Adrenal gland (tissue), 12 donors: ENCODE results near the gene NHSL1. TPM values are rescaled to one million over a fixed set of nuclear protein-coding genes. Genes with fewer than 3 reads are reported as not detected.

Source experiments
- DNase-seq, 7 donors: peaks; one replicate each; pipeline ENCODE4 v3.0.0-alpha.2; 2019 to 2020
- H3K27ac ChIP-seq, 5 donors: fragments of 200-600 bp; sonication (generic) in 4 of 5; 1 replicate in 3 of 5; 2 replicates in 2 of 5; pipeline versions ENCODE4 v1.5.1 to v1.8.0; 2016 to 2020; ENCODE audit warnings: mild to moderate bottlenecking in 1 of 5
- H3K27me3 ChIP-seq: fragments of 200-600 bp; 2 replicates; pipeline ENCODE4 v1.8.0; 2021
- H3K36me3 ChIP-seq, 2 donors: fragments of 200-600 bp; replicated peaks in 1 of 2; 1 replicate in 1 of 2; 2 replicates in 1 of 2; pipeline versions ENCODE4 v1.5.1 to v1.8.0; 2018 to 2022
- H3K4me1 ChIP-seq, 2 donors: fragments of 200-600 bp; replicated peaks in 1 of 2; 1 replicate in 1 of 2; 2 replicates in 1 of 2; pipeline versions ENCODE4 v1.5.1 to v1.8.0; 2018 to 2021
- H3K4me3 ChIP-seq, 4 donors: fragments of 200-600 bp; sonication (generic) in 3 of 4; one replicate each; pipeline ENCODE4 v1.5.1; 2016 to 2018
- H3K9me3 ChIP-seq, 3 donors: fragments of 200-600 bp; sonication (generic) in 1 of 3; replicated peaks in 1 of 3; 1 replicate in 2 of 3; 2 replicates in 1 of 3; pipeline versions ENCODE4 v1.5.1 to v1.8.0; 2016 to 2021
- CTCF ChIP-seq, 6 experiments: fragments of 450-650 bp in 4 of 6; fragments of 200-600 bp in 2 of 6; sonication (generic) in 1 of 6; IDR thresholded peaks; 1 replicate in 5 of 6; 2 replicates in 1 of 6; pipeline versions ENCODE4 v1.5.1 to v1.8.0; 2016 to 2021; ENCODE audit warnings: antibody characterized with exemption in 6 of 6, mild to moderate bottlenecking in 2 of 6, moderate library complexity in 1 of 6
- POLR2A ChIP-seq, 2 donors: fragments of 450-650 bp; IDR thresholded peaks; one replicate each; pipeline ENCODE4 v1.6.1; 2017; ENCODE audit warnings: antibody characterized with exemption in 2 of 2, mild to moderate bottlenecking in 2 of 2, moderate library complexity in 1 of 2
- WGBS, 4 donors: extraction: QIAGEN DNeasy Blood & Tissue Kit in 2 of 4; methylation state at CpG; one replicate each; pipeline versions ENCODE4 v1.1.5 to v1.1.7; 2013 to 2017; 5-methylcytosine and 5-hydroxymethylcytosine counted together
- intact Hi-C, 2 donors: fragments of 100-400 bp; cut with DNase I; formaldehyde crosslinking; loops; one replicate each; pipeline versions ENCODE4 v1.14.1 to v1.15.0; 2022 to 2023
- polyA plus RNA-seq, 3 donors: library from polyadenylated mRNA; stranded (reverse); fragments of 200-250 nt in 2 of 3; fragments of 350-450 nt in 1 of 3; fragmentation: Illumina TruSeq in 1 of 3; extraction: RNeasy Lipid Tissue Mini Kit (QIAGEN cat#74804) in 1 of 3; gene quantifications; one replicate each; pipeline ENCODE4 v1.2.3, GENCODE V29; 2013 to 2014
- total RNA-seq, 9 donors: library from RNA; depleted of rRNA in 4 of 9; stranded (reverse); fragments of >200 nt in 4 of 9; fragments of 120-200 nt in 1 of 9; fragmentation: NEBNext Ultra II Directional in 1 of 9; extraction: Animal tissue kit (Norgen Biotek cat#: 25700) in 1 of 9; gene quantifications; one replicate each; pipeline versions ENCODE4 v1.1.0 to v1.2.4, GENCODE V29; 2013 to 2023
- donor health status: healthy with polysubstance abuse.
- donor health status: Bipolar disorder and iron deficiency.
- donor health status: DM: yes; HTN: yes; CAD: no.
- donor health status: DM: no; HTN: no; CAD: no.
- donor health status: DM: no; HTN: no; CAD: no.
- donor health status: DM: yes; HTN: yes; CAD: no.

Gene NHSL1
- total and polyA plus RNA-seq, 12 donors = 1.2 to 12.7 (median 5.3) TPM

GRCh38 chr6:138416206-138416605 is 83.1 kb downstream of the NHSL1 start:
- intact Hi-C loops = no loop called here
- Histone ChIP-seq H3K9me3 (no peaks in the 10 kb centered on the region), H3K36me3 (peaks cover 0 to 24% of the 10 kb centered on the region in 2 donors), H3K4me3 (no peak overlapping the region), H3K4me1 (peaks cover 0 to under 1% of the 10 kb centered on the region in 2 donors), H3K27ac (no peak overlapping the region), H3K27me3 (no peaks in the 10 kb centered on the region)
- DNase-seq = no peak
- no peak for TF ChIP-seq CTCF (IDR thresholded peaks at IDR 0.05)
- no peak for TF ChIP-seq POLR2A (IDR thresholded peaks at IDR 0.05)
- 79 to 87% (median 84%) methylated on average over 4 of the region's 4 CpGs for WGBS, 4 donors

- H3K36me3 ChIP-seq = peaks cover 0 to 31% of the 10 kb centered on the region in 2 donors
- TF ChIP-seq POLR2A (IDR thresholded peaks at IDR 0.05) (no peak), CTCF (IDR thresholded peaks at IDR 0.05) (no peak)
- WGBS, 4 donors = 77 to 88% (median 85%) methylated on average over 5 of the region's 5 CpGs
- intact Hi-C loops = no loop called here
- no peaks in the 10 kb centered on the region for H3K9me3 ChIP-seq
- no peak overlapping the region for H3K4me3 ChIP-seq
- H3K27me3 ChIP-seq = no peaks in the 10 kb centered on the region
- no peak overlapping the region for H3K27ac ChIP-seq
- H3K4me1 ChIP-seq = peaks cover 7 to 9% of the 10 kb centered on the region in 2 donors
- DNase-seq = no peak
These were observed 84.2 kb downstream of the NHSL1 start for GRCh38 chr6:138415125-138415524.

GRCh38 chr6:138410972-138411880 is 88.1 kb downstream of the NHSL1 start:
- Histone ChIP-seq H3K36me3 (peaks cover 0 to 69% of the 10 kb centered on the region in 2 donors), H3K4me3 (no peak overlapping the region), H3K9me3 (no peaks in the 10 kb centered on the region), H3K4me1 (peaks cover 7 to 12% of the 10 kb centered on the region in 2 donors), H3K27me3 (no peaks in the 10 kb centered on the region), H3K27ac (peak overlapping the region in 2 of 5 donors; percentile 26 to 46)
- DNase-seq = no peak
- 83 to 87% (median 85%) methylated on average over 6 of the region's 6 CpGs for WGBS, 4 donors
- TF ChIP-seq POLR2A (IDR thresholded peaks at IDR 0.05) (no peak), CTCF (IDR thresholded peaks at IDR 0.05) (no peak)
- intact Hi-C loops = no loop called here

- H3K36me3 ChIP-seq = peaks cover 0 to 74% of the 10 kb centered on the region in 2 donors
- no peaks in the 10 kb centered on the region for H3K9me3 ChIP-seq
- peak in 6 of 7 donors; percentile 56 to 83 (median 70) for DNase-seq
- TF ChIP-seq POLR2A (IDR thresholded peaks at IDR 0.05) (no peak), CTCF (IDR thresholded peaks at IDR 0.05) (no peak)
- H3K4me3 ChIP-seq = no peak overlapping the region
- intact Hi-C loops = no loop called here
- H3K27ac ChIP-seq = peak overlapping the region in 2 of 5 donors; percentile 18 to 46
- no peaks in the 10 kb centered on the region for H3K27me3 ChIP-seq
- peaks cover 7 to 15% of the 10 kb centered on the region in 2 donors for H3K4me1 ChIP-seq
- WGBS, 4 donors = 68 to 75% (median 71%) methylated on average over 8 of the region's 8 CpGs
These were observed 89.1 kb downstream of the NHSL1 start for GRCh38 chr6:138410048-138410735.
